HCT116 (cell line): ENCODE measurements around the gene B4GALNT4. TPM values are rescaled to one million over a fixed set of nuclear protein-coding genes. Genes with fewer than 3 reads are reported as not detected.

Experiments used
- ATAC-seq: fragments of 200-7000 bp; cut with Tn5 transposase; 2 replicates; pipeline ENCODE4 v1.9.1; 2020; ENCODE audit warnings: mild to moderate bottlenecking, moderate library complexity
- BruUV-seq: library from RNA; stranded (reverse); fragments of 400-500 nt; replicated peaks from 2 replicates; lab custom pipeline; 2021; lab: Mats Ljungman, UMichigan
- CTCF ChIA-PET: fragments of 300-600 bp; sonication (Branson Sonifier 250); formaldehyde crosslinking; loops from one replicate; lab custom pipeline; 2021; ENCODE audit warnings: antibody characterized with exemption; lab: Charles Lee
- POLR2A ChIA-PET: fragments of 300-600, 350-600 bp; sonication (Branson Sonifier 250); formaldehyde crosslinking; loops from one replicate; lab custom pipeline; 2021; ENCODE audit warnings: antibody characterized with exemption; lab: Charles Lee
- RAD21 ChIA-PET, 2 experiments: fragments of 300-600 bp; sonication (Branson Sonifier 250); formaldehyde crosslinking; loops; one replicate each; lab custom pipeline; 2023; ENCODE audit warnings: low total read pairs in 2 of 2; ENCODE audit not compliant: uncharacterized antibody in 2 of 2, unreplicated experiment in 2 of 2, low non-redundant PET in 1 of 2; lab: Charles Lee
- DNase-seq: peaks from one replicate; pipeline ENCODE4 v3.0.0-alpha.2; 2010; ENCODE audit warnings: low read depth, low spot score
- H2AFZ ChIP-seq: fragments of 200-600 bp; shearing (Covaris generic), sonication (generic); 2 replicates; pipeline ENCODE4 v1.6.1; 2017; ENCODE audit warnings: low read depth, mixed run types, mixed read lengths, antibody characterized with exemption, low read length; ENCODE audit not compliant: poor library complexity, severe bottlenecking
- H3K27ac ChIP-seq: 2 replicates; pipeline ENCODE4 v1.5.1; 2012; ENCODE audit warnings: low read depth, low read length
- H3K27me3 ChIP-seq: fragments of 200-600 bp; sonication (generic); 2 replicates; pipeline ENCODE4 v1.6.1; 2016; ENCODE audit warnings: mixed run types, low read length, mixed read lengths; ENCODE audit not compliant: insufficient read depth
- H3K36me3 ChIP-seq, 2 experiments: fragments of 200-500 bp in 1 of 2; fragments of 200-600 bp in 1 of 2; sonication (Bioruptor generic) in 1 of 2; sonication (generic) in 1 of 2; 2 replicates each; pipeline versions ENCODE4 v1.5.1 to v1.6.1; 2014 to 2016; ENCODE audit warnings: low read length in 2 of 2, inconsistent platforms in 1 of 2, mixed read lengths in 1 of 2, mixed run types in 1 of 2; ENCODE audit not compliant: insufficient read depth in 2 of 2, control insufficient read depth in 1 of 2
- H3K4me1 ChIP-seq, 2 experiments: fragments of 200-600 bp in 1 of 2; sonication (generic) in 1 of 2; 2 replicates each; pipeline versions ENCODE4 v1.5.1 to v1.6.1; 2012 to 2017; ENCODE audit warnings: low read length in 2 of 2, inconsistent platforms in 1 of 2, mild to moderate bottlenecking in 1 of 2, mixed read lengths in 1 of 2, mixed run types in 1 of 2, moderate library complexity in 1 of 2; ENCODE audit not compliant: insufficient read depth in 2 of 2, control insufficient read depth in 1 of 2
- H3K4me2 ChIP-seq: fragments of 200-600 bp; sonication (generic); 2 replicates; pipeline ENCODE4 v1.6.1; 2017; ENCODE audit warnings: mixed run types, low read length, mixed read lengths
- H3K4me3 ChIP-seq, 2 experiments: fragments of 200-600 bp in 1 of 2; sonication (generic) in 1 of 2; replicated peaks in 1 of 2; 2 replicates each; pipeline ENCODE4 v1.5.1; 2011 to 2016; ENCODE audit warnings: low read length in 2 of 2, control low read depth in 1 of 2, low read depth in 1 of 2, mild to moderate bottlenecking in 1 of 2, mixed read lengths in 1 of 2, mixed run types in 1 of 2
- H3K79me2 ChIP-seq: fragments of 200-600 bp; sonication (generic); 2 replicates; pipeline ENCODE4 v1.6.1; 2017; ENCODE audit warnings: mild to moderate bottlenecking, mixed run types, low read length, moderate library complexity, mixed read lengths; ENCODE audit not compliant: insufficient read depth
- H3K9ac ChIP-seq: fragments of 200-600 bp; sonication (generic); 2 replicates; pipeline ENCODE4 v1.6.1; 2016; ENCODE audit warnings: low read length, mixed read lengths
- H3K9me2 ChIP-seq: fragments of 200-600 bp; sonication (generic), shearing (Covaris generic); 2 replicates; pipeline ENCODE4 v1.6.1; 2017; ENCODE audit warnings: mixed run types, mild to moderate bottlenecking, moderate library complexity; ENCODE audit not compliant: insufficient read depth
- H3K9me3 ChIP-seq, 2 experiments: fragments of 200-500 bp in 1 of 2; fragments of 200-600 bp in 1 of 2; sonication (Bioruptor generic) in 1 of 2; sonication (generic) in 1 of 2; 2 replicates each; pipeline ENCODE4 v1.6.1; 2014 to 2017; ENCODE audit warnings: low read length in 2 of 2, mixed read lengths in 2 of 2, inconsistent platforms in 1 of 2, low read depth in 1 of 2, mild to moderate bottlenecking in 1 of 2, mixed run types in 1 of 2, moderate library complexity in 1 of 2; ENCODE audit not compliant: control insufficient read depth in 1 of 2, insufficient read depth in 1 of 2
- H4K20me1 ChIP-seq: fragments of 200-600 bp; sonication (generic), shearing (Covaris generic); 2 replicates; pipeline ENCODE4 v1.6.1; 2017; ENCODE audit warnings: mixed run types, mild to moderate bottlenecking, moderate library complexity; ENCODE audit not compliant: insufficient read depth
- CBX3 ChIP-seq: IDR thresholded peaks from 2 replicates; pipeline ENCODE4 v1.6.1; 2012; ENCODE audit warnings: low read depth
- CEBPB ChIP-seq: IDR thresholded peaks from 2 replicates; pipeline ENCODE4 v1.6.1; 2012; ENCODE audit warnings: low read depth
- ELF1 ChIP-seq: IDR thresholded peaks from 2 replicates; pipeline ENCODE4 v1.6.1; 2012; ENCODE audit warnings: low read depth, borderline replicate concordance
- EZH2 ChIP-seq: fragments of 200-600 bp; sonication (generic); IDR thresholded peaks from 2 replicates; pipeline ENCODE4 v1.6.1; 2017; ENCODE audit warnings: antibody characterized with exemption, mixed run types
- EZH2phosphoT487 ChIP-seq: fragments of 200-600 bp; IDR thresholded peaks from 2 replicates; pipeline ENCODE4 v1.6.1; 2018; ENCODE audit warnings: antibody characterized with exemption, borderline replicate concordance
- FOSL1 ChIP-seq: IDR thresholded peaks from 2 replicates; pipeline ENCODE4 v1.6.1; 2012; ENCODE audit warnings: low read depth
- JUND ChIP-seq: IDR thresholded peaks from 2 replicates; pipeline ENCODE4 v1.6.1; 2012
- POLR2A ChIP-seq: IDR thresholded peaks from 2 replicates; pipeline ENCODE4 v1.7.0; 2011; ENCODE audit warnings: borderline replicate concordance; ENCODE audit not compliant: insufficient read depth, insufficient read length; ENCODE audit errors: extremely low read depth
- RAD21 ChIP-seq: IDR thresholded peaks from 2 replicates; pipeline ENCODE4 v1.6.1; 2012; ENCODE audit warnings: low read depth, mild to moderate bottlenecking
- SIN3A ChIP-seq: IDR thresholded peaks from 2 replicates; pipeline ENCODE4 v1.6.1; 2012; ENCODE audit warnings: low read depth
- SRF ChIP-seq: IDR thresholded peaks from 2 replicates; pipeline ENCODE4 v1.6.1; 2012; ENCODE audit warnings: low read depth
- TCF7L2 ChIP-seq: IDR thresholded peaks from 2 replicates; pipeline ENCODE4 v1.7.0; 2011; ENCODE audit warnings: borderline replicate concordance, inconsistent platforms; ENCODE audit not compliant: insufficient read depth, insufficient read length; ENCODE audit errors: extremely low read depth
- YY1 ChIP-seq: IDR thresholded peaks from 2 replicates; pipeline ENCODE4 v1.6.1; 2011; ENCODE audit warnings: low read length, low read depth, moderate library complexity, mild to moderate bottlenecking; ENCODE audit not compliant: insufficient replicate concordance; ENCODE audit errors: extremely low read depth
- ZFX ChIP-seq: fragments of 450-650 bp; IDR thresholded peaks from 2 replicates; pipeline ENCODE4 v1.6.1; 2017
- ZNF274 ChIP-seq: fragments of 200-500 bp; sonication (Bioruptor generic); IDR thresholded peaks from 2 replicates; pipeline ENCODE4 v1.6.1; 2014; ENCODE audit warnings: mild to moderate bottlenecking, low read depth, low read length, inconsistent platforms
- intact Hi-C: fragments of 100-400 bp; cut with micrococcal nuclease; formaldehyde crosslinking; loops from 2 replicates; pipeline ENCODE4 v1.10.0; 2022
- total RNA-seq: library from RNA; stranded (reverse); gene quantifications from one replicate; pipeline ENCODE4 v1.2.1, GENCODE V29; 2021; ENCODE audit not compliant: unreplicated experiment
- TF ChIP-seq, protein P1 (sequence below): IDR thresholded peaks from 2 replicates; pipeline ENCODE4 v1.6.1; 2011; ENCODE audit warnings: mild to moderate bottlenecking, low read length, moderate library complexity; ENCODE audit not compliant: insufficient replicate concordance; ENCODE audit errors: extremely low read depth
- TF ChIP-seq, protein P2 (sequence below), 3 experiments: fragments of 200-600 bp in 1 of 3; sonication (generic) in 1 of 3; IDR thresholded peaks in 2 of 3; conservative IDR thresholded peaks in 1 of 3; 2 replicates each; pipeline ENCODE4 v1.5.1; 2012 to 2017; ENCODE audit warnings: low read depth in 2 of 3, low read length in 2 of 3, antibody characterized with exemption in 1 of 3, borderline replicate concordance in 1 of 3, control low read depth in 1 of 3, mild to moderate bottlenecking in 1 of 3, mixed read lengths in 1 of 3, mixed run types in 1 of 3, moderate library complexity in 1 of 3; ENCODE audit not compliant: insufficient read depth in 1 of 3
- TF ChIP-seq, protein P3 (sequence below): IDR thresholded peaks from 2 replicates; pipeline ENCODE4 v1.6.1; 2012

B4GALNT4 gene
- total RNA-seq, 1 experiment from 2014 or later, result 54.3 TPM

GRCh38 chr11:406796-407650 lies 37.7 kb downstream of the B4GALNT4 start:
- no peak overlapping the region for H2AFZ ChIP-seq
- H3K4me2 ChIP-seq, result peak overlapping the region; percentile 85
- peak overlapping the region; percentile 63 for H3K9ac ChIP-seq
- H3K27me3 ChIP-seq, result no peaks in the 10 kb centered on the region
- no peaks in the 10 kb centered on the region for H3K9me3 ChIP-seq
- ChIA-PET POLR2A (interaction anchor here (1.3 to 1.8 kb wide), 6 partner anchors 10 to 99 kb away, joined by 4 to 11 read pairs (median 7); partner anchors contain the start of genes PTDSS2 and RNH1), CTCF (interaction anchor here (0.9 to 2.7 kb wide), 5 partner anchors 33 to 99 kb away, joined by 3 to 31 read pairs (median 3); partner anchors contain the start of genes IFITM2 and PTDSS2), RAD21 (interaction anchor here (0.5 to 1.5 kb wide), 4 partner anchors 41 to 356 kb away, joined by 3 to 7 read pairs (median 4); no protein-coding TSS in a partner anchor)
- DNase-seq (peak; percentile 69), ATAC-seq (peak; percentile 80)
- H3K4me1 ChIP-seq, result peaks cover 14 to 42% of the 10 kb centered on the region in 2 experiments
- intact Hi-C loops, result loop anchor here (5.0 kb wide), 1 partner anchor 40 kb away; no protein-coding TSS in a partner anchor
- no TSS peak for BruUV-seq
- H3K79me2 ChIP-seq, result no peaks in the 10 kb centered on the region
- H3K4me3 ChIP-seq, result peak overlapping the region; percentile 44 to 58
- H3K27ac ChIP-seq, result peak overlapping the region; percentile 88
- no peaks in the 10 kb centered on the region for H4K20me1 ChIP-seq
- H3K36me3 ChIP-seq, result peaks cover 2 to 14% of the 10 kb centered on the region in 2 experiments; a peak in 2 of 4 replicates
- H3K9me2 ChIP-seq, result no peaks in the 10 kb centered on the region
- peak; percentile 34; the same call in 1 of the 2 replicates for TF ChIP-seq ZFX
- TF ChIP-seq, protein P1, sequence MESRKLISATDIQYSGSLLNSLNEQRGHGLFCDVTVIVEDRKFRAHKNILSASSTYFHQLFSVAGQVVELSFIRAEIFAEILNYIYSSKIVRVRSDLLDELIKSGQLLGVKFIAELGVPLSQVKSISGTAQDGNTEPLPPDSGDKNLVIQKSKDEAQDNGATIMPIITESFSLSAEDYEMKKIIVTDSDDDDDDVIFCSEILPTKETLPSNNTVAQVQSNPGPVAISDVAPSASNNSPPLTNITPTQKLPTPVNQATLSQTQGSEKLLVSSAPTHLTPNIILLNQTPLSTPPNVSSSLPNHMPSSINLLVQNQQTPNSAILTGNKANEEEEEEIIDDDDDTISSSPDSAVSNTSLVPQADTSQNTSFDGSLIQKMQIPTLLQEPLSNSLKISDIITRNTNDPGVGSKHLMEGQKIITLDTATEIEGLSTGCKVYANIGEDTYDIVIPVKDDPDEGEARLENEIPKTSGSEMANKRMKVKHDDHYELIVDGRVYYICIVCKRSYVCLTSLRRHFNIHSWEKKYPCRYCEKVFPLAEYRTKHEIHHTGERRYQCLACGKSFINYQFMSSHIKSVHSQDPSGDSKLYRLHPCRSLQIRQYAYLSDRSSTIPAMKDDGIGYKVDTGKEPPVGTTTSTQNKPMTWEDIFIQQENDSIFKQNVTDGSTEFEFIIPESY, result no peak
- TF ChIP-seq, protein P2, sequence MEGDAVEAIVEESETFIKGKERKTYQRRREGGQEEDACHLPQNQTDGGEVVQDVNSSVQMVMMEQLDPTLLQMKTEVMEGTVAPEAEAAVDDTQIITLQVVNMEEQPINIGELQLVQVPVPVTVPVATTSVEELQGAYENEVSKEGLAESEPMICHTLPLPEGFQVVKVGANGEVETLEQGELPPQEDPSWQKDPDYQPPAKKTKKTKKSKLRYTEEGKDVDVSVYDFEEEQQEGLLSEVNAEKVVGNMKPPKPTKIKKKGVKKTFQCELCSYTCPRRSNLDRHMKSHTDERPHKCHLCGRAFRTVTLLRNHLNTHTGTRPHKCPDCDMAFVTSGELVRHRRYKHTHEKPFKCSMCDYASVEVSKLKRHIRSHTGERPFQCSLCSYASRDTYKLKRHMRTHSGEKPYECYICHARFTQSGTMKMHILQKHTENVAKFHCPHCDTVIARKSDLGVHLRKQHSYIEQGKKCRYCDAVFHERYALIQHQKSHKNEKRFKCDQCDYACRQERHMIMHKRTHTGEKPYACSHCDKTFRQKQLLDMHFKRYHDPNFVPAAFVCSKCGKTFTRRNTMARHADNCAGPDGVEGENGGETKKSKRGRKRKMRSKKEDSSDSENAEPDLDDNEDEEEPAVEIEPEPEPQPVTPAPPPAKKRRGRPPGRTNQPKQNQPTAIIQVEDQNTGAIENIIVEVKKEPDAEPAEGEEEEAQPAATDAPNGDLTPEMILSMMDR (IDR thresholded peaks at IDR 0.05 in 2 of 3, conservative IDR thresholded peaks at IDR 0.05 in 1 of 3; ENCODE audit: borderline replicate concordance in 1 of 3, insufficient read depth in 1 of 3, low read depth in 2 of 3, low read length in 2 of 3), result peak in 1 of 3 experiments; percentile 32; a peak in 2 of 6 replicates
- TF ChIP-seq EZH2, result no peak
- peak; percentile 24 for TF ChIP-seq YY1
- TF ChIP-seq ZNF274, result no peak
- no peak for TF ChIP-seq JUND
- TF ChIP-seq FOSL1, result no peak
- no peak for TF ChIP-seq ELF1
- TF ChIP-seq EZH2phosphoT487, result no peak
- no peak for TF ChIP-seq CBX3
- no peak for TF ChIP-seq CEBPB
- TF ChIP-seq SIN3A, result no peak
- no peak; the same call in 1 of the 2 replicates for TF ChIP-seq RAD21
- TF ChIP-seq POLR2A, result peak; percentile 47
- TF ChIP-seq TCF7L2, result no peak
- no peak for TF ChIP-seq SRF
- TF ChIP-seq, protein P3, sequence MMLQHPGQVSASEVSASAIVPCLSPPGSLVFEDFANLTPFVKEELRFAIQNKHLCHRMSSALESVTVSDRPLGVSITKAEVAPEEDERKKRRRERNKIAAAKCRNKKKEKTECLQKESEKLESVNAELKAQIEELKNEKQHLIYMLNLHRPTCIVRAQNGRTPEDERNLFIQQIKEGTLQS, result no peak
